Raji (cell line): Measurements from ENCODE around the gene NEK7.
A peak's percentile ranks its signal among the peaks of the same experiment; 100 is the strongest.

Experiments used
- POLR2A ChIP-seq: IDR thresholded peaks from 2 replicates; pipeline ENCODE4 v1.6.1; 2011; ENCODE audit warnings: low read depth, low read length, control low read depth; ENCODE audit not compliant: insufficient read depth

NEK7 gene

DNA sequence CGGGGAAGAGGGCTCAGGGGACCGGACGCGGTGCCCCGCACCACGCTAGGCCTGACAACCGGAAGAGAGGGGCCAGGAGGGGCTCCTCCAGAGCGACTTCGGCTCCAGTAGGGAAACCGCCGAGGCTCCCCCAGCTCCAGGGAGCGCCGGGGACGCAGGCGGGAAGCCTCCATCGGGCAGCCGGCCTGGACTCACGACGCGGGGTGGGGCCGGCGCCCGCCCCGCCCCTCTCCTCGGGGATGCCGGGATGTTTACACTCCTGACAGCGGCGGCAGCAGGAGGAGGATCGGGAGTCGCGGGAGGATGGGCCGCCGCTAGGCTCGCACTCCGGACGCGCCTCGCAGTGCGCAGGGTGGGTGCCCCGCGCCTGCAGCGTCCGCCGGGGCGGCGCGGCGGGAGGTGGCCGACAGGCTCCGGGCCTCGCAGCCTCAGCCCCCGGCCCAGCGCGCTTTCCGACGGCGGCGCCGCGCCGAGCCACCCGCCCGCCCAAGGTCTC lies at the start of gene NEK7:
Gene NEK7, plus strand, starts transcription at position 254 of the 496 bp plus-strand sequence. CDS start 75,583 bp downstream, outside the sequence.
- peak; percentile 62 for TF ChIP-seq POLR2A

DNA sequence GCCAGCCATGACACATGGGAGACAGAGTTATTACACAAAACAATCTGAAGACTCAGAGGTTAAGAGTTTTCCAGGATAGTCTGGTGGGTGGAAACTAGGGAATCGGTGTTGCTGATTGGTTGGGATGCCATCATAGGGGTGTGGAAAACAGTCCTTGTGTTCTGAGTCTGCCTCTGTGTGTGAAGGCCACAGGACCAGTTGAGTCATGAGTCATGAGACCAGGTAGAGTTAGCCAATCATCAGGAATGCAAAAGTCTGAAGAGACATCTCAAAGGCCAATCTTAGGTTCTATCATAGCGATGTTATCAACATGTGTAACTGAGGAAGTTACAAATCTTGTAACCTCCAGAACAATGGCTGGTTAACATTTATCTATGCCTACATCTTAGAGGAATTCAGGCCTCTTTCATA lies 49.7 kb upstream of the NEK7 start:
- TF ChIP-seq POLR2A = no peak

- no peak for TF ChIP-seq POLR2A
Observed at GRCh38 chr1:198108636-198109370, 48.0 kb upstream of the NEK7 start.

DNA sequence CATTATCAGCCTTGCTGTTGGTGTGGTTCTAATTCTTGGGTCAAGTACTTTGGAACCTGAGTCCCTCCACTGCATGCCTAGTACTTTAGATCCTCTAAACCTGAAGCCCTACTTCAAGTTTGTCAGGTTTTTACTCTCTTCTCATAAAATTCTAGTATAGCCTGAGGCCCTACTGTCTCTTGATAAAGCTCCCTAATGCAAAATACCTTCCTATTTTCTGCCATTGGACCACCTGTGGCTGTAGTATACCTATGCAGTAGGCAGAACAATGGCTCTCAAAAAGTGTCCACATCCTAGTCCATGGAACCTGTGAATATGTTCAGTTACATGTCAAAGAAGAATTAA lies 47.5 kb upstream of the NEK7 start:
- TF ChIP-seq POLR2A = no peak

GRCh38 chr1:198113342-198113750 lies 43.5 kb upstream of the NEK7 start:
- no peak for TF ChIP-seq POLR2A

DNA sequence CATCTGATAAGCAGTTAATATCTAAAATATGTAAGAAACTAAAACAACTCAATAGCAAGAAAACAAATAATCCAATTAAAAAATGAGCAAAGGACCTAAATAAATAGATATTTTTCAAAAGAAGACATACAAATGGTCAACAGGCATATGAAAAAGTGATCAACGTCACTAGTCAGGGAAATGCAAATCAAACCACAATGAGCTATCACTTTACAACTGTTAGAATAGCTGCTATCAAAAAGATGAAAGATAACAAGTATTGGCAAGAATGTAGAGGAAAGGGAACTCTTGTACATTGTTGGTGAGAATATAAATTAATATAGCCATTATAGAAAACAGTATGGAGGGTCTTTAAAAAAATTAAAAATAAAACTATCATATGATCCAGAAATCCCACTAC lies 40.7 kb upstream of the NEK7 start:
- no peak for TF ChIP-seq POLR2A

DNA sequence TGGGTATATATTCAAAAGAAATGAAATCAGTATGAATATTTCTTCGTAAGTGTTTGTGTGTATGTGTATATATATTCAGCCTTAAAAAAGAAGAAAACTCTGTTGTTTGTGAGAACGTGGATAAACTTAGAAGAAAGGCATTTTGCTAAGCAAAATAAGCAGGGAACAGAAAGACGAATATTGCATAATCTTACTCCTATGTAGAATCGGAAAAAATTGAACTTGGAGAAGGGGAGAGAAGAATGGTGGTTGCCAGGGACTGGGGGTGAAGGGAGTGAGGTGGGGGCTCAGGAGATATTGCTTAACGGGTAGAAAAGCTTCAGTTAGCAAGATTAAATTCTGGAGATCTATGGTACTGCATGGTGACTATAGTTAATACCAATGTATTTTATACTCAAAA lies 40.3 kb upstream of the NEK7 start:
- TF ChIP-seq POLR2A = no peak

DNA sequence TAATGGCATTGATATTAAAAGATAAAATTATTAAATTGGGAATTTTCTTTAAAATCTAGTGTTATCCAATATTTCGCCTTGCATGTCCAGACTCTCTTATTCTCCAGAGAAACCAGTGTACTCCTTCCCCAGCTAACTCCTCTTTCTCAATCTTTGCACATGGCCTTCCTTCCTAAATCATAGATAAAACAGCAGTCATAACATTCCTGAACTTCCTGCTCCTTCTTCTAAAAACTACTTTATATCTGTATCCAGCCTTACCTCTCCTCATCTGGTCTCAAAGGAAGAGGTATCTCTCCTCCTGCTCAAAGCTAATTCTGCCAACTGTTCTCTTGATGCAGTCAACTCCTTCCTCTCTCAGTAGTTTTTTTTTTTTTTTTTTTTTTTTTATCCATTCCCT lies 39.5 kb upstream of the NEK7 start:
- no peak for TF ChIP-seq POLR2A

GRCh38 chr1:198118134-198118533 lies 38.7 kb upstream of the NEK7 start:
- TF ChIP-seq POLR2A = no peak

DNA sequence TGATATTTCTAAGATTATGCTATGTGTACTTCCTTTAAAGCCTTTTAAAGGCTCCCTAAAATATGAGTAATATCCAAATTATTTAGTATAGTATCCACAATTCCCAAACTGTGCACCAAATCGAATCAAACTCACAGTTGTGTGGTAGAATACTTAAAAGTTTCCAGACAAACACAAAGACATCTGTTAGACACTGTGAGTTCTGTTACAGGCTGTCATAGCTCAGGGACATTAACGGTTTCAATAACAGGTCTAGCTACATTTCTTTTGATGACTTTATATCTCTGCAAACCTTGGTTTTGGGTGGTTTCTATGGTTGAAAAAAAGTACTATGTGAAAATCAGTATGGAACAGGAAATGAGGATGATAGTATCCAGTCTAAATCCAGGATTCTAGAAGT lies 36.9 kb upstream of the NEK7 start:
- no peak for TF ChIP-seq POLR2A

DNA sequence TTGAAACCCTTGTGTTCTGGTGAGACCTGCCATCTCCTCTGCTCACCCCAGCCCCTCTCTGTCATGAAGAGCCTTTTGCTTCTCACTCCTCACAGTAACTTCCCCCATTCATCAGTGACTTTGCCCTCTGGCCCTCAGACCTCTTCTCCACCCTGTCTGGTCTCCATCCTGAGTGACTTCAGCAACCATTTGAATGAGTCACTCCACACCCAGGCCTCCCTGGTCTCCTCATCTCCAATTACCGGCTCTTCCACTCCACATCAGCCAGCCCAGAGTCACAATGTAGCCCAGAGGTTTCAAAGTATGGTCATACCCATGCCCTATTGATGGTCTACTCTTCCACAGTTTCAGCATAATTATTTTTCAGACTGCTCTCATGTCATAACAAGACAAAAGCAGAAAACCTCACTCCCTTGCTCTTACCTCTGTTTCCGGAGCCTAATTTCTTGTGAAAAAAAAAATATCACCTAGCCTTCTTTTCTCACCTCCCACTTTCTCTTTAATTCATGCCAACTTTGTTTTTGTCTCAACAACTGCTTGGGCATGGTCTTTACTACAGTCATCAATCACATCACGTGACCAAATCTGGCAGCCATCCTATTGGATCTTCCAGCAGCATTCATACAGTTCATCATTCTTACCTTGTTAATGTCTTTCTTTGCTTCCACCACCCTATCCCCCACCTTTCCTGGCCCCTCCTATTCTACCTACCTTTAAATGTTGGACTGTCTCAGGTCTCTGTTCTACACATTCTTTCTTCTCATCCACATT lies 35.6 kb upstream of the NEK7 start:
- no peak for TF ChIP-seq POLR2A

DNA sequence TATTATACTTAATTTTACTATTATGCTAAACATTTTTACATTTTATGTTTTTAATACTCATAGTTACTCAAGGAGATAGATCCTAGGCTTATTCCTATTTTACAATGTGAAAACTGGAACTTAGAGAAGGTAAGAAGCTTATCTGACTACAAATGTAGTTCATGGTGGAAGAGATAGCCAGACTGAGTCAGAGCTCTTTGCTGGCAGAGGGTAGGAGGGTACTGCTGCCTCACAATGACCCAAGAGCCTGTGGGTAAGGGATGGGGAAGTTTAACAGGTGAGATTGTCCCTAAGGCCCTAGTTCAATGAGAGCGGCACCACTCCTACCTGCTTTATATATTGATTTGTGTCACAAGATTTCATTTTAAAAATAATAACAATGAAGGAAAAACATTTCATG lies 34.1 kb upstream of the NEK7 start:
- TF ChIP-seq POLR2A = no peak

DNA sequence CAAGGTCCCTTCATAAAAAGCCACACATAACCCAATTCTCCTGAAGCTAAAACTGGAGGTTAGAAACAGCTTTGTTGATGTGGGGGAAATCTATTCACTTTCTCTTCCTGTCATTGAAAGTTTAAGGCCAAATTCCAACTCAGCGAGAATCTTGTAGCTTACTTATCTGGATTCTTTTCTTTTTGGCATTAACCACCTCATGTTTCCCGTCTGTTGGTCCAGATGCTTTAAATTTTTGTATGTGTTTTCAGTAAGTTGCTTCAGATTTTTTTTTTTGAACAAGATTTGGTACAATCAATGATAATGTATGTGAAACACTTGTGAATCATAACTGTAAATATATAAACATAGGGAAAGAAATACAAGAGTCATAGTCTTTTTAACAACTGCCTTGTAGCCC lies 33.7 kb upstream of the NEK7 start:
- TF ChIP-seq POLR2A = no peak

- TF ChIP-seq POLR2A = no peak
Observed at GRCh38 chr1:198124673-198125072, 32.1 kb upstream of the NEK7 start.

- TF ChIP-seq POLR2A = no peak
Observed at GRCh38 chr1:198125995-198126735, 30.6 kb upstream of the NEK7 start.

DNA sequence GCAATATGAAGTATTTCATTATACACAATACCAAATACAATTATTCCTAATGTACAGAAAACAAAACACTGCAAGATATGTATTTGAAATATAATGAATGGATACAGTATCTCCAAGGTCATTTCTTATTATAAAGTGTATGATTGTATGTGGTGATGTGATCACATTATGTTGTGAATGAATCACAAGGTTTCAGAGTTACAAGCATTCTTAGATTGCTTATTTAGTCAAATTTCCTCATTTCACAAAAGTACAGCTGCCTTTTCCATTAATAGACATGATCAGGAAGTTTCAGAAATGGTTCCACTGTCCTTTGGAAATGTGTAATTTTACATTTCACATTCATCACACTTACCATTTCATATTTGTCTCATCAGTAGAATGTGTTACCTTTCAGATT lies 28.3 kb upstream of the NEK7 start:
- no peak for TF ChIP-seq POLR2A
